ENCODE measurements around the gene PPP1R1A.

The PPP1R1A gene

GRCh38 chr12:54569995-54570528 is 18.4 kb downstream of the PPP1R1A start:
- no peak overlapping the region for H3K4me3 ChIP-seq (ENCODE audit: low read depth, low read length)
- TF ChIP-seq CTCF (IDR thresholded peaks at IDR 0.05; ENCODE audit: low read depth, low read length), result no peak
- TF ChIP-seq, protein P1, sequence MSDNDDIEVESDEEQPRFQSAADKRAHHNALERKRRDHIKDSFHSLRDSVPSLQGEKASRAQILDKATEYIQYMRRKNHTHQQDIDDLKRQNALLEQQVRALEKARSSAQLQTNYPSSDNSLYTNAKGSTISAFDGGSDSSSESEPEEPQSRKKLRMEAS (IDR thresholded peaks at IDR 0.05; ENCODE audit: low read depth, low read length), result no peak
- no peak for TF ChIP-seq POLR2A (IDR thresholded peaks at IDR 0.05; ENCODE audit: extremely low read depth, insufficient read length)
- no peak for TF ChIP-seq MYC (IDR thresholded peaks at IDR 0.05; ENCODE audit: low read depth, low read length)
- DNase-seq (ENCODE audit: low read depth), result no peak

- TF ChIP-seq POLR2A (IDR thresholded peaks at IDR 0.05; ENCODE audit: extremely low read depth, insufficient read length) (no peak), CTCF (IDR thresholded peaks at IDR 0.05; ENCODE audit: low read depth, low read length) (no peak), MYC (IDR thresholded peaks at IDR 0.05; ENCODE audit: low read depth, low read length) (no peak)
- TF ChIP-seq, protein P1 (IDR thresholded peaks at IDR 0.05; ENCODE audit: low read depth, low read length), result no peak
- H3K4me3 ChIP-seq (ENCODE audit: low read depth, low read length), result no peak overlapping the region
- no peak for DNase-seq (ENCODE audit: low read depth)
Observed at GRCh38 chr12:54569072-54569471, 19.4 kb downstream of the PPP1R1A start.

- no peak for DNase-seq (ENCODE audit: low read depth)
- no peak for TF ChIP-seq POLR2A (IDR thresholded peaks at IDR 0.05; ENCODE audit: extremely low read depth, insufficient read length)
- TF ChIP-seq, protein P1 (IDR thresholded peaks at IDR 0.05; ENCODE audit: low read depth, low read length), result no peak
- no peak for TF ChIP-seq CTCF (IDR thresholded peaks at IDR 0.05; ENCODE audit: low read depth, low read length)
- TF ChIP-seq MYC (IDR thresholded peaks at IDR 0.05; ENCODE audit: low read depth, low read length), result no peak
- H3K4me3 ChIP-seq (ENCODE audit: low read depth, low read length), result no peak overlapping the region
Observed at GRCh38 chr12:54566792-54567191, 21.7 kb downstream of the PPP1R1A start.

DNA sequence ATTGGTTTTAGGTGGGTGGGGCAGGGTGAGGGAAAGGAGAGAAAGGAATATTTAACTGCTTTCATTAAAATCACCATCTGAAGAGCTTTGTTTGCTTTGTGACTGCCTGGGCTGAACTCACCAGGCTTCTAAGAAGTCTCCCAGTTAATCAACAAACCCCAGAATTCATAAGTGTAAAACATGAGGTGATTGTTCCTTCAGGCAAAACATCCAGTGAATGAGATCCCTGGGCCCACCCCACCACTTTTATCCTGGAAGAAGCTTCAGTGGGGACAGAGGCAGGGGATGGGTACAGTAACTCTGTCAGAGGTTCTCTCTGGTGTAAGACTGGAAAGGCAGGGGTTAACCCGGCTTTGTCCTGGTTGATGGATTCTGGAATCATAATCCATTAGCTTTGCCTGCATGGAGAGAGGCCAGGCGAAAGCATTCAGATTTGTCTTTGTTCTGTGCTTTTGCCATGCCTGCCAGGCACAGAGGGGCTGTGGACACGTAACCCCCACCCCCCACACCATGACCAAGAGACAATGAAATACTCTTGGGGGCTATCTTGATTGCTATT is 22.4 kb downstream of the PPP1R1A start:
- no peak for DNase-seq (ENCODE audit: low read depth)
- no peak overlapping the region for H3K4me3 ChIP-seq (ENCODE audit: low read depth, low read length)
- TF ChIP-seq POLR2A (IDR thresholded peaks at IDR 0.05; ENCODE audit: extremely low read depth, insufficient read length) (no peak), MYC (IDR thresholded peaks at IDR 0.05; ENCODE audit: low read depth, low read length) (no peak), CTCF (IDR thresholded peaks at IDR 0.05; ENCODE audit: low read depth, low read length) (no peak)
- TF ChIP-seq, protein P1 (IDR thresholded peaks at IDR 0.05; ENCODE audit: low read depth, low read length), result no peak

DNA sequence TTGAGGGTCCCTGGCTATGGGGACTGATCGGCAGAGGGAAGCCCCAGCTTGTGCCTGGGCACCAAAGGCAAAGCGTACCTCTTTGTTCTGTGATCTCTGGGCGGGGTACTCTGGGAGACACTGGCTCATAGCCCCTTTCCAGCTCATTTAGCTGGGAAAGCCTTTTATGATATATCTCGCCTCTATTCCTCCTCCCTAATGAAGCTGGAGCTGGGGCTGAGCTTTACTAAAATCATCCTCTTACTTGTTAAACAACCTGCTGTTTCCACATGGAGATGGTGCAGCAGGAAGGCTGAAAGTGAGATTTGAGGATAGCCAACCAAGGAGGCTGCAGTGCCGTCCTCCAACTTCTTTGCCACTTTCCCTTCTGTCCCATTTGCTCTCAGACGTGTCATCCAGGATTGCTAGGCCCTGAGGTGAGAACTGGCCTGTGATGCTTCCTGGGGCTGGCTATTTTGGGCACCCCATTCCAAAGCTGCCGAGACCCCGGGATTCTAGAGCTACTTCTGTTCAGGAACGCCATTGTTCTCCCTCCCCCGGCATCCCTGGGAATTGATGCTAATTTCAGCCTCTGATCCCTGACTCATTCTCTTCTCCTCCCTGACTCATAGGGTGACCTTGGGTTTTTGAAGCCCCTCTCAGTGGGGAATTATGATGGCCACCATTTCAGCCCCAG is 23.0 kb downstream of the PPP1R1A start:
- no peak for DNase-seq (ENCODE audit: low read depth)
- H3K4me3 ChIP-seq (ENCODE audit: low read depth, low read length), result no peak overlapping the region
- no peak for TF ChIP-seq MYC (IDR thresholded peaks at IDR 0.05; ENCODE audit: low read depth, low read length)
- TF ChIP-seq CTCF (IDR thresholded peaks at IDR 0.05; ENCODE audit: low read depth, low read length), result no peak
